Sigmoid colon (tissue), 4 donors: Measurements from ENCODE around the gene MALAT1.

Source experiments
- EP300 ChIP-seq, 4 donors: sonication (generic); formaldehyde crosslinking; IDR thresholded peaks; one replicate each; pipeline ENCODE4 v1.6.1; 2017; ENCODE audit warnings: antibody characterized with exemption in 4 of 4
- POLR2A ChIP-seq, 2 donors: fragments of 450-650 bp; IDR thresholded peaks; one replicate each; pipeline ENCODE4 v1.6.1; 2016; ENCODE audit warnings: antibody characterized with exemption in 2 of 2, mild to moderate bottlenecking in 2 of 2, moderate library complexity in 2 of 2
- POLR2AphosphoS5 ChIP-seq, 4 donors: sonication (generic); formaldehyde crosslinking; IDR thresholded peaks; one replicate each; pipeline ENCODE4 v1.6.1; 2017; ENCODE audit warnings: antibody characterized with exemption in 4 of 4
- TF ChIP-seq, protein P1 (sequence below), 4 experiments: fragments of 450-650 bp in 3 of 4; fragments of 200-600 bp in 1 of 4; IDR thresholded peaks; one replicate each; pipeline ENCODE4 v1.5.1; 2016 to 2019; ENCODE audit warnings: antibody characterized with exemption in 4 of 4, mild to moderate bottlenecking in 3 of 4, moderate library complexity in 2 of 4

DNA sequence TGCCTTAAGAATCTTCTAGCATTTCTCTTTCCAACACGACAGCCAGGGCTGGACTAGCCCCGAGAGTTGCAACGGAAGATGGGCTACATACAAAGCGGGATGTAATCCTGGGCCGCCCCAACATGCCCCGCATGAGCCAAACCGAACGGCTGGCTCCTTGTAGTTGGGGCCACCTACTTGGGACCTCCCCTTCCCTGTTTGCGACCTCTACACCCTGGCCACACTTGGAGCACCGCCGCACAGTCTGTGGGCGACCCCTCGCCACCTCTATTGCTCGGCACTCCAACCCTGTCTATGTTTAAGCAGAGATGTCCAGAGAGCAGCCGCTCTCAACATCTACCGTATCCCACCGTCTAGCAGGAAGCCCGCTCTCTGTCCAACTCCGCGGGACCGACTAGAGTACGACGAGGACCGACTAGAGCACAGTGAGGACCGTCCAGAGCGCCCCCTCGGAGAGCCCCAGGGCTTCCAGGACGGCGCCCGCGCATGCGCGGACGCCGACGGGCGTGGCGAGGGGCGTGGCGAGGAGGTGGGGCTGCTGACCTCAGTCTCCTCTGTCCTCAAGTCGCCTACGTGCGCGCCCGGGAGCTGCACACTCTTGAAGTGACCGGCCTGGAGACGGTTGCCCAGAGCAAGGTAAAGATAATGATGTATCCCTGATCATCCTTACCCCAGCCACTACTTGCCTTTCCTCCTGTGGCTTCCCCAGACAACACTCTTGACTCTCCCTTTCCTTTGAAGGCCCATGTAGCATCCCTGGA lies 44.0 kb upstream of the MALAT1 start:
- TF ChIP-seq, protein P1, sequence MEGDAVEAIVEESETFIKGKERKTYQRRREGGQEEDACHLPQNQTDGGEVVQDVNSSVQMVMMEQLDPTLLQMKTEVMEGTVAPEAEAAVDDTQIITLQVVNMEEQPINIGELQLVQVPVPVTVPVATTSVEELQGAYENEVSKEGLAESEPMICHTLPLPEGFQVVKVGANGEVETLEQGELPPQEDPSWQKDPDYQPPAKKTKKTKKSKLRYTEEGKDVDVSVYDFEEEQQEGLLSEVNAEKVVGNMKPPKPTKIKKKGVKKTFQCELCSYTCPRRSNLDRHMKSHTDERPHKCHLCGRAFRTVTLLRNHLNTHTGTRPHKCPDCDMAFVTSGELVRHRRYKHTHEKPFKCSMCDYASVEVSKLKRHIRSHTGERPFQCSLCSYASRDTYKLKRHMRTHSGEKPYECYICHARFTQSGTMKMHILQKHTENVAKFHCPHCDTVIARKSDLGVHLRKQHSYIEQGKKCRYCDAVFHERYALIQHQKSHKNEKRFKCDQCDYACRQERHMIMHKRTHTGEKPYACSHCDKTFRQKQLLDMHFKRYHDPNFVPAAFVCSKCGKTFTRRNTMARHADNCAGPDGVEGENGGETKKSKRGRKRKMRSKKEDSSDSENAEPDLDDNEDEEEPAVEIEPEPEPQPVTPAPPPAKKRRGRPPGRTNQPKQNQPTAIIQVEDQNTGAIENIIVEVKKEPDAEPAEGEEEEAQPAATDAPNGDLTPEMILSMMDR (IDR thresholded peaks at IDR 0.05): no peak
- peak; percentile 65 to 71 for TF ChIP-seq POLR2A (IDR thresholded peaks at IDR 0.05)
- TF ChIP-seq POLR2AphosphoS5 (IDR thresholded peaks at IDR 0.05): peak; percentile 88 to 96 (median 91)
- no peak for TF ChIP-seq EP300 (IDR thresholded peaks at IDR 0.05)
